ENCODE data around the gene MGARP. TPM values are rescaled to one million over a fixed set of nuclear protein-coding genes. Genes with fewer than 3 reads are reported as not detected.
"Not testable (repeated sequence)": the region's sequence is repeated elsewhere in the genome, so short reads cannot be mapped to it uniquely, and the experiment has no call there.

The MGARP gene
- total and polyA plus RNA-seq, 9 of the 15 experiments (the other 6 are each of a cell fraction or from before 2014, with no cell fraction given): 0.11 to 0.45 (median 0.23) TPM; not detected in 4

- ATAC-seq: no peak
- Histone ChIP-seq H3K36me3 (ENCODE audit: control insufficient read depth, insufficient read depth, low read length) (peaks cover 30% of the 10 kb centered on the region; the same call in 2 of the 3 replicates), H3K4me2 (ENCODE audit: insufficient read depth, low read length) (no peak overlapping the region), H3K27ac (ENCODE audit: extremely low read depth, low read depth, low read length) (no peak overlapping the region), H2AFZ (ENCODE audit: low read depth, low read length) (no peak overlapping the region), H3K4me3 (no peak overlapping the region), H3K9me1 (ENCODE audit: control insufficient read depth, insufficient read depth, low read length) (no peaks in the 10 kb centered on the region), H4K20me1 (replicated peaks; ENCODE audit: control insufficient read depth, insufficient read depth, low read length) (no peaks in the 10 kb centered on the region), H3K4me1 (replicated peaks in 1 of 2; ENCODE audit: control insufficient read depth in 2 of 2, insufficient read depth in 2 of 2, low read length in 2 of 2) (peaks cover 0 to 5% of the 10 kb centered on the region in 2 experiments; a peak in 2 of 5 replicates), H3K27me3 (ENCODE audit: control insufficient read depth in 2 of 2, insufficient read depth in 2 of 2, low read length in 2 of 2) (no peaks in the 10 kb centered on the region), H3K9me3 (replicated peaks; ENCODE audit: control insufficient read depth, insufficient read depth, low read depth, low read length) (peaks cover 7% of the 10 kb centered on the region; the same call in 1 of the 2 replicates), H3K9ac (ENCODE audit: insufficient read depth in 1 of 2, low read depth in 2 of 2, low read length in 2 of 2) (no peak overlapping the region), H3K79me2 (ENCODE audit: control insufficient read depth, insufficient read depth, low read length) (peaks cover 98% of the 10 kb centered on the region)
- DNase-seq (ENCODE audit: extremely low read depth in 1 of 4, low spot score in 3 of 4): no peak
- BruUV-seq (replicated peaks): no TSS peak
- WGBS (ENCODE audit: insufficient coverage, low coverage, missing lambda C conversion rate): 93% methylated on average over 6 of the region's 6 CpGs
- TF ChIP-seq RFX7 (CRISPR knock-in tag; IDR thresholded peaks at IDR 0.05) (no peak), HOXB6 (CRISPR knock-in tag; IDR thresholded peaks at IDR 0.05; ENCODE audit: borderline replicate concordance) (no peak)
- ChIA-PET CTCF (ENCODE audit: low intra/inter-chr PET ratio) (no interaction called here), POLR2A (no interaction called here)
- intact Hi-C loops (cut with micrococcal nuclease) (no loop called here), in situ Hi-C loops (cut with MboI) (no loop called here)
- no peak for FAIRE-seq
Measured at GRCh38 chr4:139324620-139325019, 44.6 kb upstream of the MGARP start.

GRCh38 chr4:139322541-139322940 is 42.5 kb upstream of the MGARP start:
- H3K4me2 ChIP-seq (ENCODE audit: insufficient read depth, low read length); H3K9me1 ChIP-seq (ENCODE audit: control insufficient read depth, insufficient read depth, low read length); H4K20me1 ChIP-seq (replicated peaks; ENCODE audit: control insufficient read depth, insufficient read depth, low read length); CTCF ChIA-PET (ENCODE audit: low intra/inter-chr PET ratio); H2AFZ ChIP-seq (ENCODE audit: low read depth, low read length); ATAC-seq; intact Hi-C loops (cut with micrococcal nuclease); H3K27me3 ChIP-seq (ENCODE audit: control insufficient read depth in 2 of 2, insufficient read depth in 2 of 2, low read length in 2 of 2); FAIRE-seq; in situ Hi-C loops (cut with MboI); H3K4me1 ChIP-seq (replicated peaks in 1 of 2; ENCODE audit: control insufficient read depth in 2 of 2, insufficient read depth in 2 of 2, low read length in 2 of 2); H3K9ac ChIP-seq (ENCODE audit: insufficient read depth in 1 of 2, low read depth in 2 of 2, low read length in 2 of 2); H3K4me3 ChIP-seq; H3K9me3 ChIP-seq (replicated peaks; ENCODE audit: control insufficient read depth, insufficient read depth, low read depth, low read length); BruUV-seq (replicated peaks); DNase-seq (ENCODE audit: extremely low read depth in 1 of 4, low spot score in 3 of 4): not testable (repeated sequence)
- TF ChIP-seq ZNF121 (CRISPR knock-in tag; conservative IDR thresholded peaks at IDR 0.05): peak; percentile 50
- WGBS (ENCODE audit: insufficient coverage, low coverage, missing lambda C conversion rate): 97% methylated on average over 5 of the region's 6 CpGs
- Histone ChIP-seq H3K79me2 (ENCODE audit: control insufficient read depth, insufficient read depth, low read length) (peaks cover 100% of the 10 kb centered on the region), H3K36me3 (ENCODE audit: control insufficient read depth, insufficient read depth, low read length) (peaks cover 25% of the 10 kb centered on the region; the same call in 2 of the 3 replicates), H3K27ac (ENCODE audit: extremely low read depth, low read depth, low read length) (peak overlapping the region; percentile 47; the same call in 1 of the 3 replicates)
- POLR2A ChIA-PET: interaction anchor here (0.5 to 1.6 kb wide), 4 partner anchors 9 to 375 kb away, joined by 3 to 7 read pairs (median 4); partner anchors contain the start of gene NAA15

Data from K562 (cell line).